Choroid plexus epithelial cell (primary cell): ENCODE measurements around the gene MYL7.
"Not testable (repeated sequence)": the region's sequence is repeated elsewhere in the genome, so short reads cannot be mapped to it uniquely, and the experiment has no call there.

ENCODE experiments used
- DNase-seq: peaks from one replicate; pipeline ENCODE4 v3.0.0-alpha.2; 2010; ENCODE audit warnings: low read depth
- H3K4me3 ChIP-seq: 2 replicates; pipeline ENCODE4 v1.5.1; 2011; ENCODE audit warnings: low read depth, mild to moderate bottlenecking, control low read depth, low read length, moderate library complexity
- TF ChIP-seq, protein P1 (sequence below): conservative IDR thresholded peaks from 2 replicates; pipeline ENCODE4 v1.5.1; 2011; ENCODE audit warnings: low read depth, mild to moderate bottlenecking, control low read depth, inconsistent platforms, low read length, moderate library complexity

MYL7 gene

DNA sequence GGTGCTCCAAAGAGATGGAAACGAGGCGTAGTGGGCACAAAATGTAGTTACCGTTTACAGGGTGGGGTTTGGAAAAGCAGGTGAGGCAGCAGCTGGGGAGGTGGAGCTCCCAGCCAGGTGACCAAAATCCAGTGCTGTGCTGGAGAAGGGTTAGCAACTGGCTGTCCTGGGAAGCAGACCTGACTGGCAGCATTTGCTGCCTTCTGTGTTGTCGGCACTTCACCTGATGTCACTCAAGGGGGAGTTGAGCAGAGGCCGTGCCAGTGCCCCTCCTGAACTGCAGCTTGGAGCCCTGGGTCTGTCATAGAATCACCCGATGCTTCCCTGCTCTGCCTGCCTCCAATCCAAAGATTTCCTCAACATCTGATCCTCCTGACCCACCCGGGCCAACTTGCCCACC, 35.4 kb upstream of the MYL7 start:
- no peak overlapping the region for H3K4me3 ChIP-seq
- no peak for DNase-seq
- TF ChIP-seq, protein P1, sequence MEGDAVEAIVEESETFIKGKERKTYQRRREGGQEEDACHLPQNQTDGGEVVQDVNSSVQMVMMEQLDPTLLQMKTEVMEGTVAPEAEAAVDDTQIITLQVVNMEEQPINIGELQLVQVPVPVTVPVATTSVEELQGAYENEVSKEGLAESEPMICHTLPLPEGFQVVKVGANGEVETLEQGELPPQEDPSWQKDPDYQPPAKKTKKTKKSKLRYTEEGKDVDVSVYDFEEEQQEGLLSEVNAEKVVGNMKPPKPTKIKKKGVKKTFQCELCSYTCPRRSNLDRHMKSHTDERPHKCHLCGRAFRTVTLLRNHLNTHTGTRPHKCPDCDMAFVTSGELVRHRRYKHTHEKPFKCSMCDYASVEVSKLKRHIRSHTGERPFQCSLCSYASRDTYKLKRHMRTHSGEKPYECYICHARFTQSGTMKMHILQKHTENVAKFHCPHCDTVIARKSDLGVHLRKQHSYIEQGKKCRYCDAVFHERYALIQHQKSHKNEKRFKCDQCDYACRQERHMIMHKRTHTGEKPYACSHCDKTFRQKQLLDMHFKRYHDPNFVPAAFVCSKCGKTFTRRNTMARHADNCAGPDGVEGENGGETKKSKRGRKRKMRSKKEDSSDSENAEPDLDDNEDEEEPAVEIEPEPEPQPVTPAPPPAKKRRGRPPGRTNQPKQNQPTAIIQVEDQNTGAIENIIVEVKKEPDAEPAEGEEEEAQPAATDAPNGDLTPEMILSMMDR, result no peak

DNA sequence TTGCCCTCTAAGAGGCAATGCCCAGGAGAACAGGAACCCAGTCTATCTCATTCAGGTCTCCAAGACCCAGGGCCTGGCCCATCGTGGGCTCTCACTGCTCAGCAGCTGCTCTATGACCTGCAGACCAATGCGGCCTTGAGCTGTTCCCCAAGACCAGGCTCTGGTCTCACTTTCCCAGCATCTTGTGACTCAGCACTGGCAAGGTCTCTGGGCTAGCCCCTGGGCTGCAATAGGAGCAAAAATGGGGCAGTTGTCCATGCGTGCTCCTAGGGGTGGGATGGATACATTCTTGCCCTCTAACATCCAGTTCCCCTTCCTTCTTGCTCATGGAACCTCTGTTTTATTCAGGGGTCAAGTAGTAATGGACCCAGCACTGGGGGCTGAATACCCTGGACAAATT, 34.6 kb upstream of the MYL7 start:
- TF ChIP-seq, protein P1, result no peak
- no peak overlapping the region for H3K4me3 ChIP-seq
- DNase-seq, result no peak

DNA sequence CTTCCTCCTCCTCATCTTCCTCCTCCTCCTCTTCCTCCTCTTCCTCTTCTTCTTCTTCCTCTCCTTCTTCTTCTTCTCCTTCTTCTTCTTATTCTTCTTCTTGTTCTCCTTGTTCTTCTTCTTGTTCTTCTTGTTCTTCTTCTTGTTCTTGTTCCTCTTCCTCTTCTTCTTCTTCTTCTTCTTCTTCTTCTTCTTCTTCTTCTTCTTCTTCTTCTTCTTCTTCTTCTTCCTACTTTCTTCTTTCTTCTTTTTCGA, 33.5 kb upstream of the MYL7 start:
- not testable (repeated sequence) for DNase-seq, H3K4me3 ChIP-seq

DNA sequence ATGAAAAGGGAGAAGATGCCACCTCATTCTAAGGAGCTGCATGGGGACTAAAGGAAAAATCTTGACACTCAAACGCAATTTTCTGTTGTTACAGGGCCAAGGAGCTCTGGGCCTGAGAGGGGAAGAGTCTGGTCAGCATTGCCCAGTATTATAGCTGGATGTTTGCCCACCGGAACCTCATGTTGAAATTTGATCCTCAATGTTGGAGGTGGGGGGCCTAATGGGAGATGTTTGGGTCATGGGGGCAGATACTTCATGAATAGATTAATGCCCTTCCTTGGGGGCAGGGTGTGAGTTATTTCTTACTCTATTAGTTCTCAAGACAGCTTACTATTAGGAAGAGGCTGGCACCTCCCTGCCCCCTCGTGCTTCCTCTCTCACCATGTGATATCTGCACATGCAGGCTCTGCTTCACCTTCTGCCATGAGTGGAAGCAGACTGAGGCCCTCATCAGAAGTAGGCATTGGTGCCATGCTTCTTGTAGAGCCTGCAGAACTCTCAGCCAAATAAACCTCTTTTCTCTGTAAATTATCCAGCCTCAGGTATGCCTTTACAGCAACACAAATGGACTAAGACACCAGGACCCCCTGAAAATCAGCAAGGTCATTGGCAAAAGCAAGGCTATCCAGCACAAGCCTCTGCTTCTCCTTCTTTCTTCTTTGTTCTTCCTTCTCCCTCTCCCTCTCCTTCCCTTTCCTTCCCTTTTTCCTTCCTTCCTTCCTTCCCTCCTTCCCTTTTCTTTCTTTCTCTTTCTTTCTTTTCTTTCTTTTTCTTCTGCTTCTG, 33.0 kb upstream of the MYL7 start:
- TF ChIP-seq, protein P1, result no peak
- DNase-seq, result no peak
- H3K4me3 ChIP-seq, result no peak overlapping the region

DNA sequence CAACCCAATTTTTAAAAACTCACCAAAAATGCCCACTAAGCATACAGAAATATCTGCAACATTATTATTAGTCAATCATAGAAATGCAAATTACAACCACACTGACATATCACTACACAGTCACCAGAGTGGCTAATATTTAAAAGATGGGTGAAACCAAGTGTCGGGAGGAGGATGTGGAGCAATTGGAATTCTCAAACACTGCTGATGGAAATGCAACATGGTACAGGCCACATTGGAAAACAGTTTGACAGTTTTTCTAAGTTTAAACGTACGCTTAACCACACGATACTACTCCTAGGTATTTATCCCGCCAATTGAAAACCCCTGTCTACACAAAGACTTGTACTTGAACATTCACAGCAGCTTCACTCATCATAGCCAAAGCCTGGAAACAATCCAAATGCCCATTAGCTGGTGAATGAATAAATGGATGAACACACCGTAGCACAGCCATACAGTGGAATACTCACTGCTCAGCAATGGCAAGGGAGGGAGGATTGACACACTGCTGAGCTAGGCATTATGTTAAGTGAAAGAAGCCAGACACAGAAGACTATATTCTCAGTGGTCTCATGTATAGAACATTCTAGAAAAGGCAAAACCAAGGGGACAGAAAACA, 31.8 kb upstream of the MYL7 start:
- no peak for DNase-seq
- H3K4me3 ChIP-seq, result no peak overlapping the region
- TF ChIP-seq, protein P1, result no peak

DNA sequence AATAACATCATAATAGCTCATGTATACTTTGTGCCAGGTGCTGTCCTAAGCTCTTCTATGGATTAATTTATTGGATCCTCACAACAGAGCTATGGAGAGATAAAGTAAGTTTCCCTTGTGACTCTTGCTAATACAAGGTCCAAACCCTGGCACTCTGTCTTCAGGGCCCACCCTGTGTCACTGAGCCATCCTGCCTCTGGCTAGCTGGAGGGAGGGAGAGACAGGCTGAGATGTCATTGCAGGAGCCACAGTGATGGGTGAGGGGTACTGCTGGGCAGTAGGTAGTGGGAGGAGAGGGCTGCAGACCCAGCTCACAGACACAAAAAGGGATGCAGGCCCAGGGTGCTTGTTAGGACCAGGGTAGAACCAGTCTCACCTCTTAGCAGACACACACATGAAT, 31.2 kb upstream of the MYL7 start:
- no peak overlapping the region for H3K4me3 ChIP-seq
- TF ChIP-seq, protein P1, result no peak
- DNase-seq, result no peak

DNA sequence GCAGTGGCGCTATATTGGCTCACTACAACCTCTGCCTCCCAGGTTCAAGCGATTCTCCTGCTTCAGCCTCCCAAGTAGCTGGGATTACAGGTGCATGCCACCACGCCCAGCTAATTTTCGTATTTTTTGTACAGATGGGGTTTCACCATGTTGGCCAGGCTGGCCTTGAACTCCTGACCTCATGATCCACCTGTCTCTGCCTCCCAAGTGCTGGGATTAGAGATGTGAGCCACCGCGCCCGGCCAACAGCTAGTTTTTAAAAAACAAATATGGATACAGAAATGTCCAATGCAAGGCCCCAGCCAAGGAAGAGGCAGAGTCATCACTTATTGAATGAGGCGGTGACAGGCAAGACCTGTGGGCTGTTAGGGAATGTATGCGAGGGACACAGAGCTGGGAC, 30.8 kb upstream of the MYL7 start:
- not testable (repeated sequence) for H3K4me3 ChIP-seq, DNase-seq

DNA sequence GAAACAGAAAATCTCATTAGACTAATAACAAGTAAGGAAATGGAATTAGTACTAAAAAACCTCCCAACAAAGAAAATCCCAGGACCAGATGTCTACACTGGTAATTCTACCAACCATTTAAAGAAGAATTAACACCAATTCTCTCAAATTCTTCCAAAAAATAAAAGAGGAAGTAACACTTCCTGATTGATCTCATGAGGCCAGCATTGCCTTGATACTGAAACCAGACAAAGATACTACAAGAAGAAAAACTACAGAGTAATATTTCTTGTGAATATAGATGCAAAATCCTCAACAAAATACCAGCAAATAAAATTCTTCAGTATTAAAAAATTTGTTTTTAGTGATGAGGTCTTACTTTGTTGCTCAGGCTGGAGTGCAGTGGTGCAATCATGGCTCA, 26.8 kb upstream of the MYL7 start:
- no peak overlapping the region for H3K4me3 ChIP-seq
- DNase-seq, result no peak
- TF ChIP-seq, protein P1, result no peak
